OCI-LY3 (cell line): Measurements from ENCODE around the gene HDGFL2.

Source experiments
- H2AFZ ChIP-seq: fragments of 200-600, 300-600 bp; shearing (Covaris generic); 2 replicates; pipeline ENCODE4 v1.6.0; 2014; ENCODE audit warnings: antibody characterized with exemption, low read depth, low read length
- H3K27ac ChIP-seq: fragments of 200-600, 300-600 bp; sonication (generic); 2 replicates; pipeline ENCODE4 v1.5.1; 2014; ENCODE audit warnings: mild to moderate bottlenecking, low read length, moderate library complexity, mixed read lengths
- H3K27me3 ChIP-seq: fragments of 200-600, 300-600 bp; sonication (generic); 2 replicates; pipeline ENCODE4 v1.6.1; 2014; ENCODE audit warnings: low read depth, low read length, mixed read lengths
- H3K36me3 ChIP-seq: fragments of 200-600, 300-600 bp; sonication (generic); replicated peaks from 2 replicates; pipeline ENCODE3; 2014; ENCODE audit warnings: low read depth, low read length, mixed read lengths
- H3K4me1 ChIP-seq: fragments of 300-600, 200-600 bp; sonication (generic); 2 replicates; pipeline ENCODE4 v1.6.1; 2014; ENCODE audit warnings: low read length, mixed read lengths
- H3K4me2 ChIP-seq: fragments of 200-600, 300-600 bp; sonication (generic); 2 replicates; pipeline ENCODE4 v1.6.1; 2014; ENCODE audit warnings: low read length, mixed read lengths
- H3K4me3 ChIP-seq: fragments of 300-600, 200-600 bp; sonication (generic); 2 replicates; pipeline ENCODE4 v1.5.1; 2014; ENCODE audit warnings: antibody characterized with exemption, mild to moderate bottlenecking, low read length, moderate library complexity
- H3K79me2 ChIP-seq: fragments of 300-600, 200-600 bp; shearing (Covaris generic); 2 replicates; pipeline ENCODE4 v1.6.1; 2014; ENCODE audit warnings: mild to moderate bottlenecking, low read length, mixed read lengths
- H3K9ac ChIP-seq: fragments of 300-600, 200-600 bp; shearing (Covaris generic); 2 replicates; pipeline ENCODE4 v1.6.0; 2014; ENCODE audit warnings: mild to moderate bottlenecking, low read length, moderate library complexity
- H3K9me3 ChIP-seq: fragments of 200-600, 300-600 bp; shearing (Covaris generic); 2 replicates; pipeline ENCODE4 v1.6.1; 2014; ENCODE audit warnings: low read length, mixed read lengths; ENCODE audit not compliant: insufficient read depth
- H4K20me1 ChIP-seq: fragments of 200-600, 300-600 bp; sonication (generic); 2 replicates; pipeline ENCODE4 v1.6.1; 2016; ENCODE audit warnings: low read length, mixed read lengths; ENCODE audit not compliant: insufficient read depth
- CTCF ChIP-seq: fragments of 200-600, 300-600 bp; sonication (generic); IDR thresholded peaks from 2 replicates; pipeline ENCODE4 v1.5.1; 2014; ENCODE audit warnings: antibody characterized with exemption, low read length, low read depth
- EZH2phosphoT487 ChIP-seq: fragments of 200-600 bp; shearing (Covaris generic); IDR thresholded peaks from 2 replicates; pipeline ENCODE4 v1.6.1; 2018; ENCODE audit warnings: antibody characterized with exemption, mixed run types, low read depth

Gene HDGFL2

GRCh38 chr19:4482721-4483364 is 10.7 kb downstream of the HDGFL2 start:
- no peak for TF ChIP-seq CTCF
- no peak for TF ChIP-seq EZH2phosphoT487
- Histone ChIP-seq H3K27me3 (no peaks in the 10 kb centered on the region), H3K27ac (no peak overlapping the region), H3K9ac (no peak overlapping the region), H3K4me1 (no peaks in the 10 kb centered on the region), H2AFZ (no peak overlapping the region), H3K9me3 (no peaks in the 10 kb centered on the region), H3K4me2 (no peak overlapping the region), H3K36me3 (peaks cover 17% of the 10 kb centered on the region), H4K20me1 (no peaks in the 10 kb centered on the region), H3K79me2 (no peaks in the 10 kb centered on the region), H3K4me3 (no peak overlapping the region)

GRCh38 chr19:4483385-4483784 is 11.3 kb downstream of the HDGFL2 start:
- no peak overlapping the region for H3K4me3 ChIP-seq
- no peaks in the 10 kb centered on the region for H3K79me2 ChIP-seq
- H3K36me3 ChIP-seq: peaks cover 16% of the 10 kb centered on the region
- no peak overlapping the region for H3K4me2 ChIP-seq
- H3K4me1 ChIP-seq: no peaks in the 10 kb centered on the region
- no peaks in the 10 kb centered on the region for H3K27me3 ChIP-seq
- no peak overlapping the region for H2AFZ ChIP-seq
- H3K27ac ChIP-seq: no peak overlapping the region
- TF ChIP-seq EZH2phosphoT487 (no peak), CTCF (no peak)
- no peak overlapping the region for H3K9ac ChIP-seq
- H4K20me1 ChIP-seq: no peaks in the 10 kb centered on the region
- no peaks in the 10 kb centered on the region for H3K9me3 ChIP-seq

- Histone ChIP-seq H4K20me1 (no peaks in the 10 kb centered on the region), H3K36me3 (peaks cover 30% of the 10 kb centered on the region), H3K79me2 (no peaks in the 10 kb centered on the region), H3K27me3 (no peaks in the 10 kb centered on the region), H3K4me3 (no peak overlapping the region), H3K9ac (no peak overlapping the region), H2AFZ (no peak overlapping the region), H3K4me1 (no peaks in the 10 kb centered on the region), H3K27ac (no peak overlapping the region), H3K9me3 (no peaks in the 10 kb centered on the region), H3K4me2 (no peak overlapping the region)
- TF ChIP-seq EZH2phosphoT487 (no peak), CTCF (no peak)
These were observed 15.5 kb downstream of the HDGFL2 start for GRCh38 chr19:4487572-4487971.

GRCh38 chr19:4488496-4488895 is 16.4 kb downstream of the HDGFL2 start:
- no peak for TF ChIP-seq EZH2phosphoT487
- TF ChIP-seq CTCF: no peak
- Histone ChIP-seq H3K9ac (no peak overlapping the region), H3K36me3 (peaks cover 34% of the 10 kb centered on the region), H3K27ac (no peak overlapping the region), H3K79me2 (no peaks in the 10 kb centered on the region), H4K20me1 (no peaks in the 10 kb centered on the region), H3K4me1 (no peaks in the 10 kb centered on the region), H2AFZ (no peak overlapping the region), H3K27me3 (no peaks in the 10 kb centered on the region), H3K9me3 (no peaks in the 10 kb centered on the region), H3K4me3 (no peak overlapping the region), H3K4me2 (no peak overlapping the region)
